Smooth muscle cell (in vitro differentiated cells): Measurements from ENCODE around the gene ADAMTS14. TPM values are rescaled to one million over a fixed set of nuclear protein-coding genes. Genes with fewer than 3 reads are reported as not detected.

Experiments used
- DNase-seq: peaks from one replicate; lab custom pipeline; 2025; ENCODE audit not compliant: unreplicated experiment; lab: John Stamatoyannopoulos, UW
- H2AFZ ChIP-seq: fragments of 200-600 bp; sonication (generic); 2 replicates; pipeline ENCODE4 v1.6.0; 2016; ENCODE audit warnings: antibody characterized with exemption, low read depth, mild to moderate bottlenecking
- H3F3A ChIP-seq: fragments of 200-600 bp; sonication (generic); 2 replicates; pipeline ENCODE4 v1.6.0; 2017; ENCODE audit warnings: antibody characterized with exemption, low read depth
- H3K27ac ChIP-seq: fragments of 200-600 bp; sonication (generic); 2 replicates; pipeline ENCODE4 v1.5.1; 2016; ENCODE audit warnings: low read depth, mild to moderate bottlenecking
- H3K27me3 ChIP-seq: fragments of 200-600 bp; sonication (generic); 2 replicates; pipeline ENCODE4 v1.6.1; 2016; ENCODE audit warnings: low read depth, mild to moderate bottlenecking
- H3K36me3 ChIP-seq: fragments of 200-600 bp; sonication (generic); 2 replicates; pipeline ENCODE4 v1.5.1; 2016; ENCODE audit warnings: low read depth
- H3K4me1 ChIP-seq: fragments of 200-600 bp; sonication (generic); 2 replicates; pipeline ENCODE4 v1.5.1; 2016; ENCODE audit warnings: low read depth
- H3K4me2 ChIP-seq: fragments of 200-600 bp; sonication (generic); 2 replicates; pipeline ENCODE4 v1.6.0; 2016; ENCODE audit warnings: mild to moderate bottlenecking
- H3K4me3 ChIP-seq: fragments of 200-600 bp; sonication (generic); 2 replicates; pipeline ENCODE4 v1.5.1; 2016; ENCODE audit warnings: mild to moderate bottlenecking
- H3K79me2 ChIP-seq: fragments of 200-600 bp; sonication (generic); 2 replicates; pipeline ENCODE4 v1.6.0; 2016; ENCODE audit warnings: low read depth, mild to moderate bottlenecking
- H3K9ac ChIP-seq: fragments of 200-600 bp; sonication (generic); 2 replicates; pipeline ENCODE4 v1.6.0; 2016; ENCODE audit warnings: low read depth
- H3K9me3 ChIP-seq: fragments of 200-600 bp; sonication (generic); replicated peaks from 2 replicates; pipeline ENCODE4 v1.5.1; 2016; ENCODE audit warnings: low read depth
- H4K20me1 ChIP-seq: fragments of 200-600 bp; sonication (generic); 2 replicates; pipeline ENCODE4 v1.6.0; 2016; ENCODE audit warnings: low read depth
- WGBS: methylation state at CpG from one replicate; pipeline ENCODE4 v1.1.7; 2016; ENCODE audit warnings: low lambda C conversion rate; 5-methylcytosine and 5-hydroxymethylcytosine counted together
- polyA plus RNA-seq: library from polyadenylated mRNA; unstranded; fragments of >200 nt; fragmentation: Nextera tagmentation; extraction: Ambion mirVana; gene quantifications from 2 replicates; pipeline ENCODE4 v1.2.1, GENCODE V29; 2016
- total RNA-seq: library from RNA; depleted of rRNA; stranded (reverse); fragments of >200 nt; gene quantifications from 2 replicates; pipeline ENCODE4 v1.2.3, GENCODE V29; 2014
- TF ChIP-seq, protein P1 (sequence below): fragments of 200-600 bp; sonication (generic); IDR thresholded peaks from 2 replicates; pipeline ENCODE4 v1.5.1; 2017; ENCODE audit warnings: borderline replicate concordance, mild to moderate bottlenecking, antibody characterized with exemption; ENCODE audit not compliant: insufficient read depth, poor library complexity, severe bottlenecking

The ADAMTS14 gene, protein sequence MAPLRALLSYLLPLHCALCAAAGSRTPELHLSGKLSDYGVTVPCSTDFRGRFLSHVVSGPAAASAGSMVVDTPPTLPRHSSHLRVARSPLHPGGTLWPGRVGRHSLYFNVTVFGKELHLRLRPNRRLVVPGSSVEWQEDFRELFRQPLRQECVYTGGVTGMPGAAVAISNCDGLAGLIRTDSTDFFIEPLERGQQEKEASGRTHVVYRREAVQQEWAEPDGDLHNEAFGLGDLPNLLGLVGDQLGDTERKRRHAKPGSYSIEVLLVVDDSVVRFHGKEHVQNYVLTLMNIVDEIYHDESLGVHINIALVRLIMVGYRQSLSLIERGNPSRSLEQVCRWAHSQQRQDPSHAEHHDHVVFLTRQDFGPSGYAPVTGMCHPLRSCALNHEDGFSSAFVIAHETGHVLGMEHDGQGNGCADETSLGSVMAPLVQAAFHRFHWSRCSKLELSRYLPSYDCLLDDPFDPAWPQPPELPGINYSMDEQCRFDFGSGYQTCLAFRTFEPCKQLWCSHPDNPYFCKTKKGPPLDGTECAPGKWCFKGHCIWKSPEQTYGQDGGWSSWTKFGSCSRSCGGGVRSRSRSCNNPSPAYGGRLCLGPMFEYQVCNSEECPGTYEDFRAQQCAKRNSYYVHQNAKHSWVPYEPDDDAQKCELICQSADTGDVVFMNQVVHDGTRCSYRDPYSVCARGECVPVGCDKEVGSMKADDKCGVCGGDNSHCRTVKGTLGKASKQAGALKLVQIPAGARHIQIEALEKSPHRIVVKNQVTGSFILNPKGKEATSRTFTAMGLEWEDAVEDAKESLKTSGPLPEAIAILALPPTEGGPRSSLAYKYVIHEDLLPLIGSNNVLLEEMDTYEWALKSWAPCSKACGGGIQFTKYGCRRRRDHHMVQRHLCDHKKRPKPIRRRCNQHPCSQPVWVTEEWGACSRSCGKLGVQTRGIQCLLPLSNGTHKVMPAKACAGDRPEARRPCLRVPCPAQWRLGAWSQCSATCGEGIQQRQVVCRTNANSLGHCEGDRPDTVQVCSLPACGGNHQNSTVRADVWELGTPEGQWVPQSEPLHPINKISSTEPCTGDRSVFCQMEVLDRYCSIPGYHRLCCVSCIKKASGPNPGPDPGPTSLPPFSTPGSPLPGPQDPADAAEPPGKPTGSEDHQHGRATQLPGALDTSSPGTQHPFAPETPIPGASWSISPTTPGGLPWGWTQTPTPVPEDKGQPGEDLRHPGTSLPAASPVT
- total RNA-seq = 5.5 and 6.3 TPM in 2 replicates
- polyA plus RNA-seq = 10.1 and 12.0 TPM in 2 replicates

GRCh38 chr10:70672165-70673042, at the start of gene ADAMTS14:
Gene ADAMTS14, plus strand, starts transcription at chr10:70672506. Its CDS starts 297 bp downstream, at chr10:70672803.
- peak; percentile 32 for DNase-seq

DNA sequence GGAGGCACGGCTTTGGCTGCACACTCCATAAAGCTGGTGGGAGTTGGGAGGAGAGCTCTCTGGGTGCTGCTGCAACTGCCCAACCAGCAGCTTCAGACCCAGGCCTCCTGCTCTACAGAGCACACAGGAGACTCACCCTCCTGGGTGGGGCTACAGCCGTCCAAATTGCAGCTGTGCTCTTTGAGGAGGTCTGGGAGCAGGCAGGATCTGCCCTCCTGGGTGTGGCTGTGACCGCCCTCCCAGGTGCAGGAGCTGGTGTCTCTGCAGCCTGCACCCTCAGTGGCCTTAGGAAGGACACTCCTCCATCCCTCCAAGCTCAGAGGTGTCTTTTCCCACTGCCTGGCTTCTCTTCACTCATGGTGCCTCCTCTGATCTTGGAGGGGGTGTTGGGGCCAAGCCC, 49.8 kb upstream of the ADAMTS14 start:
- Histone ChIP-seq H3K9ac (no peak overlapping the region), H3F3A (no peaks in the 10 kb centered on the region), H3K27ac (no peak overlapping the region), H4K20me1 (no peaks in the 10 kb centered on the region), H3K4me2 (no peak overlapping the region), H3K27me3 (no peaks in the 10 kb centered on the region), H3K4me1 (no peaks in the 10 kb centered on the region), H3K36me3 (no peaks in the 10 kb centered on the region), H3K79me2 (no peaks in the 10 kb centered on the region), H3K4me3 (no peak overlapping the region), H2AFZ (no peak overlapping the region), H3K9me3 (peaks cover 9% of the 10 kb centered on the region)
- 83% methylated on average over 3 of the region's 3 CpGs for WGBS
- no peak for DNase-seq
- TF ChIP-seq, protein P1, sequence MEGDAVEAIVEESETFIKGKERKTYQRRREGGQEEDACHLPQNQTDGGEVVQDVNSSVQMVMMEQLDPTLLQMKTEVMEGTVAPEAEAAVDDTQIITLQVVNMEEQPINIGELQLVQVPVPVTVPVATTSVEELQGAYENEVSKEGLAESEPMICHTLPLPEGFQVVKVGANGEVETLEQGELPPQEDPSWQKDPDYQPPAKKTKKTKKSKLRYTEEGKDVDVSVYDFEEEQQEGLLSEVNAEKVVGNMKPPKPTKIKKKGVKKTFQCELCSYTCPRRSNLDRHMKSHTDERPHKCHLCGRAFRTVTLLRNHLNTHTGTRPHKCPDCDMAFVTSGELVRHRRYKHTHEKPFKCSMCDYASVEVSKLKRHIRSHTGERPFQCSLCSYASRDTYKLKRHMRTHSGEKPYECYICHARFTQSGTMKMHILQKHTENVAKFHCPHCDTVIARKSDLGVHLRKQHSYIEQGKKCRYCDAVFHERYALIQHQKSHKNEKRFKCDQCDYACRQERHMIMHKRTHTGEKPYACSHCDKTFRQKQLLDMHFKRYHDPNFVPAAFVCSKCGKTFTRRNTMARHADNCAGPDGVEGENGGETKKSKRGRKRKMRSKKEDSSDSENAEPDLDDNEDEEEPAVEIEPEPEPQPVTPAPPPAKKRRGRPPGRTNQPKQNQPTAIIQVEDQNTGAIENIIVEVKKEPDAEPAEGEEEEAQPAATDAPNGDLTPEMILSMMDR = no peak

More at GRCh38 chr10:70672165-70673042, at the start of gene ADAMTS14:
- no peaks in the 10 kb centered on the region for H3K9me3 ChIP-seq
- H3K79me2 ChIP-seq = no peaks in the 10 kb centered on the region
- H4K20me1 ChIP-seq = no peaks in the 10 kb centered on the region
- no peaks in the 10 kb centered on the region for H3K27me3 ChIP-seq
- peak within 1 kb of the TSS; percentile 95 for H3K4me2 ChIP-seq
- H3K36me3 ChIP-seq = no peaks in the 10 kb centered on the region
- peaks cover 7% of the 10 kb centered on the region for H3F3A ChIP-seq
- H2AFZ ChIP-seq = peak within 1 kb of the TSS; percentile 81
- TF ChIP-seq, protein P1 = no peak
- H3K4me3 ChIP-seq = peak within 1 kb of the TSS; percentile 51
- peak within 1 kb of the TSS; percentile 61 for H3K27ac ChIP-seq
- WGBS = 3% methylated on average over 67 of the region's 100 CpGs
- peak within 1 kb of the TSS; percentile 71 for H3K9ac ChIP-seq
- peaks cover 4% of the 10 kb centered on the region for H3K4me1 ChIP-seq

- Histone ChIP-seq H3K9me3 (peaks cover 9% of the 10 kb centered on the region), H3K4me1 (no peaks in the 10 kb centered on the region), H3K79me2 (no peaks in the 10 kb centered on the region), H3K4me2 (no peak overlapping the region), H3K27ac (no peak overlapping the region), H4K20me1 (no peaks in the 10 kb centered on the region), H3K36me3 (no peaks in the 10 kb centered on the region), H2AFZ (no peak overlapping the region), H3K27me3 (no peaks in the 10 kb centered on the region), H3K9ac (no peak overlapping the region), H3K4me3 (no peak overlapping the region), H3F3A (no peaks in the 10 kb centered on the region)
- no peak for DNase-seq
- TF ChIP-seq, protein P1 = no peak
- 86% methylated on average over 3 of the region's 3 CpGs for WGBS
Observed at GRCh38 chr10:70622981-70623844, 49.1 kb upstream of the ADAMTS14 start.
